GM12878 (cell line): Measurements from ENCODE around the gene P3H2. TPM values are rescaled to one million over a fixed set of nuclear protein-coding genes. Genes with fewer than 3 reads are reported as not detected.

Experiments
- ATAC-seq: fragments of 200-7000 bp; cut with Tn5 transposase; 3 replicates; pipeline ENCODE4 v1.9.1; 2020; ENCODE audit warnings: mild to moderate bottlenecking, moderate library complexity
- BruUV-seq: library from RNA; stranded (reverse); fragments of 400-500 nt; replicated peaks from 2 replicates; lab custom pipeline; 2021; lab: Mats Ljungman, UMichigan
- CTCF ChIA-PET: fragments of 300-600 bp; sonication (Branson Sonifier 250); formaldehyde crosslinking; extraction: SDS; loops from one replicate; lab custom pipeline; 2021; ENCODE audit warnings: inconsistent platforms; lab: Yijun Ruan, JAX
- POLR2A ChIA-PET: fragments of 350-600 bp; formaldehyde crosslinking; extraction: SDS; loops from one replicate; lab custom pipeline; 2021; ENCODE audit warnings: inconsistent platforms; lab: Charles Lee
- RAD21 ChIA-PET: fragments of 300-600 bp; sonication (Branson Sonifier 250); formaldehyde crosslinking; loops from one replicate; lab custom pipeline; 2023; ENCODE audit warnings: antibody characterized with exemption; ENCODE audit not compliant: unreplicated experiment; lab: Charles Lee
- SMC1A ChIA-PET: fragments of 300-600 bp; sonication (Branson Sonifier 250); formaldehyde crosslinking; loops from one replicate; lab custom pipeline; 2023; ENCODE audit not compliant: unreplicated experiment, uncharacterized antibody; lab: Charles Lee
- DNase-seq: peaks from one replicate; pipeline ENCODE4 v3.0.0-alpha.2; 2011; ENCODE audit warnings: low read depth, low spot score
- FAIRE-seq: peaks from 3 replicates; lab custom pipeline; 2011; peaks lifted over from hg19 to GRCh38; lab: Jason Lieb, UNC
- H2AFZ ChIP-seq: 2 replicates; pipeline ENCODE4 v1.6.0; 2011; ENCODE audit warnings: low read depth, low read length, control low read depth; ENCODE audit not compliant: control insufficient read depth
- H3K27ac ChIP-seq: 2 replicates; pipeline ENCODE4 v1.5.1; 2011; ENCODE audit warnings: control low read depth; ENCODE audit not compliant: control insufficient read depth, insufficient read depth
- H3K27me3 ChIP-seq, 2 experiments: replicated peaks in 1 of 2; 2 replicates each; pipeline versions ENCODE4 v1.6.0 to v1.6.1; 2011; ENCODE audit warnings: low read length in 1 of 2; ENCODE audit not compliant: control insufficient read depth in 2 of 2, insufficient read depth in 2 of 2
- H3K36me3 ChIP-seq, 2 experiments: 2 replicates each; pipeline ENCODE4 v1.5.1; 2011; ENCODE audit warnings: low read length in 1 of 2; ENCODE audit not compliant: control insufficient read depth in 2 of 2, insufficient read depth in 2 of 2
- H3K4me1 ChIP-seq: 2 replicates; pipeline ENCODE4 v1.6.1; 2011; ENCODE audit warnings: mild to moderate bottlenecking, low read length, moderate library complexity, mixed read lengths; ENCODE audit not compliant: control insufficient read depth, insufficient read depth
- H3K4me2 ChIP-seq: 2 replicates; pipeline ENCODE4 v1.6.0; 2011; ENCODE audit warnings: control low read depth; ENCODE audit not compliant: control insufficient read depth, insufficient read depth
- H3K4me3 ChIP-seq: fragments of 200-600 bp; sonication (generic); 2 replicates; pipeline ENCODE4 v1.5.1; 2016
- H3K79me2 ChIP-seq: 2 replicates; pipeline ENCODE4 v1.6.0; 2011; ENCODE audit warnings: low read length; ENCODE audit not compliant: control insufficient read depth, insufficient read depth
- H3K9ac ChIP-seq: 2 replicates; pipeline ENCODE4 v1.8.0; 2011; ENCODE audit warnings: low read length, control low read depth, mixed read lengths; ENCODE audit not compliant: control insufficient read depth, insufficient read depth
- H3K9me3 ChIP-seq: replicated peaks from 3 replicates; pipeline ENCODE4 v1.5.1; 2011; ENCODE audit warnings: mild to moderate bottlenecking, low read length; ENCODE audit not compliant: control insufficient read depth, insufficient read depth
- H4K20me1 ChIP-seq: 2 replicates; pipeline ENCODE4 v1.6.0; 2011; ENCODE audit not compliant: control insufficient read depth, insufficient read depth
- CHD1 ChIP-seq: IDR thresholded peaks from 2 replicates; pipeline ENCODE4 v1.6.1; 2012; ENCODE audit warnings: low read depth, low read length, improper control_type of control experiment
- EED ChIP-seq: sonication (generic); IDR thresholded peaks from 2 replicates; pipeline ENCODE4 v1.6.1; 2016; ENCODE audit warnings: antibody characterized with exemption, low read depth
- EZH2 ChIP-seq: IDR thresholded peaks from 2 replicates; pipeline ENCODE4 v1.6.1; 2012; ENCODE audit warnings: low read depth, mild to moderate bottlenecking, control low read depth, inconsistent platforms, low read length, borderline replicate concordance; ENCODE audit not compliant: control insufficient read depth
- FOXK2 ChIP-seq: fragments of 450-650 bp; IDR thresholded peaks from 2 replicates; pipeline ENCODE4 v1.6.1; 2017; ENCODE audit warnings: mild to moderate bottlenecking, moderate library complexity
- GABPA ChIP-seq: IDR thresholded peaks from 2 replicates; pipeline ENCODE4 v1.6.1; 2014; ENCODE audit warnings: antibody characterized with exemption, low read depth, mild to moderate bottlenecking, inconsistent platforms
- KLF5 ChIP-seq: fragments of 450-650 bp; IDR thresholded peaks from 2 replicates; pipeline ENCODE4 v1.6.1; 2014; ENCODE audit warnings: mild to moderate bottlenecking; ENCODE audit not compliant: partially characterized antibody
- MYC ChIP-seq: IDR thresholded peaks from 2 replicates; pipeline ENCODE4 v1.6.1; 2011; ENCODE audit warnings: mild to moderate bottlenecking, low read length, moderate library complexity, inconsistent platforms; ENCODE audit not compliant: insufficient read depth, insufficient replicate concordance, insufficient read length, severe bottlenecking
- RAD51 ChIP-seq: fragments of 450-650 bp; IDR thresholded peaks from 2 replicates; pipeline ENCODE4 v1.6.1; 2016; ENCODE audit warnings: moderate library complexity, mild to moderate bottlenecking, inconsistent platforms
- SMC3 ChIP-seq: IDR thresholded peaks from 2 replicates; pipeline ENCODE4 v1.6.1; 2011; ENCODE audit warnings: low read length, improper control_type of control experiment, borderline replicate concordance
- STAT3 ChIP-seq: IDR thresholded peaks from 2 replicates; pipeline ENCODE4 v1.6.1; 2011; ENCODE audit warnings: low read depth, low read length, improper control_type of control experiment
- WRNIP1 ChIP-seq: IDR thresholded peaks from 2 replicates; pipeline ENCODE4 v1.6.1; 2011; ENCODE audit warnings: low read depth, low read length, improper control_type of control experiment, borderline replicate concordance
- YY1 ChIP-seq: IDR thresholded peaks from 2 replicates; pipeline ENCODE4 v1.6.1; 2011; ENCODE audit warnings: low read depth, mild to moderate bottlenecking, low read length
- ZNF687 ChIP-seq: fragments of 450-650 bp; IDR thresholded peaks from 2 replicates; pipeline ENCODE4 v1.6.1; 2017; ENCODE audit warnings: mild to moderate bottlenecking, moderate library complexity
- WGBS: methylation state at CpG from one replicate; pipeline ENCODE4 v1.1.6; 2016; ENCODE audit warnings: low lambda C conversion rate; ENCODE audit not compliant: insufficient replicate concordance, insufficient coverage; ENCODE audit errors: missing lambda C conversion rate; 5-methylcytosine and 5-hydroxymethylcytosine counted together
- in situ Hi-C: fragments of 300-500 bp; cut with MboI; formaldehyde crosslinking; loops from 9 replicates; pipeline ENCODE4 v1.14.3; 2018; ENCODE audit warnings: mixed read lengths
- intact Hi-C: fragments of 100-400 bp; cut with micrococcal nuclease; formaldehyde crosslinking; loops from one replicate; pipeline ENCODE4 v1.14.2; 2022; ENCODE audit not compliant: unreplicated experiment
- polyA plus RNA-seq, 11 experiments: library from polyadenylated mRNA; depleted of rRNA in 4 of 11; unstranded in 6 of 11; stranded (reverse) in 5 of 11; fragments of >200 nt; fragmentation: Nextera tagmentation in 4 of 11; fragmentation: Illumina TruSeq in 1 of 11; extraction: Ambion mirVana in 4 of 11; extraction: Trizol in 1 of 11; gene quantifications; 1 replicate in 1 of 11; 2 replicates in 10 of 11; pipeline versions ENCODE4 v1.2.1 to v1.2.3, GENCODE V29; 2011 to 2016; ENCODE audit warnings: inconsistent platforms in 2 of 11, missing spikeins in 2 of 11, low read depth in 1 of 11
- total RNA-seq, 4 experiments: library from RNA; depleted of rRNA in 3 of 4; stranded (reverse); fragments of >200 nt in 3 of 4; fragmentation: Illumina TruSeq in 1 of 4; extraction: Trizol in 1 of 4; gene quantifications; 2 replicates each; pipeline versions ENCODE4 v1.2.1 to v1.2.3, GENCODE V29; 2013 to 2021
- TF ChIP-seq, protein P1 (sequence below): IDR thresholded peaks from 2 replicates; pipeline ENCODE4 v1.6.1; 2011; ENCODE audit warnings: borderline replicate concordance, low read depth, mild to moderate bottlenecking, moderate library complexity, low read length; ENCODE audit not compliant: insufficient read depth, poor library complexity, severe bottlenecking
- TF ChIP-seq, protein P2 (sequence below), 3 experiments: IDR thresholded peaks in 2 of 3; conservative IDR thresholded peaks in 1 of 3; 2 replicates each; pipeline ENCODE4 v1.5.1; 2011; ENCODE audit warnings: low read depth in 3 of 3, low read length in 3 of 3, mild to moderate bottlenecking in 3 of 3, control low read depth in 2 of 3, moderate library complexity in 2 of 3, inconsistent platforms in 1 of 3, mixed read lengths in 1 of 3; ENCODE audit not compliant: control insufficient read depth in 2 of 3, insufficient read depth in 1 of 3; ENCODE audit errors: extremely low read depth in 1 of 3
- TF ChIP-seq, protein P3 (sequence below): fragments of 450-650 bp; IDR thresholded peaks from 2 replicates; pipeline ENCODE4 v1.6.1; 2016; ENCODE audit warnings: mild to moderate bottlenecking

Gene P3H2
- total and polyA plus RNA-seq, 10 of the 15 experiments (the other 5 are each of a cell fraction or from before 2014, with no cell fraction given) = 27.0 to 97.6 (median 83.2) TPM

DNA sequence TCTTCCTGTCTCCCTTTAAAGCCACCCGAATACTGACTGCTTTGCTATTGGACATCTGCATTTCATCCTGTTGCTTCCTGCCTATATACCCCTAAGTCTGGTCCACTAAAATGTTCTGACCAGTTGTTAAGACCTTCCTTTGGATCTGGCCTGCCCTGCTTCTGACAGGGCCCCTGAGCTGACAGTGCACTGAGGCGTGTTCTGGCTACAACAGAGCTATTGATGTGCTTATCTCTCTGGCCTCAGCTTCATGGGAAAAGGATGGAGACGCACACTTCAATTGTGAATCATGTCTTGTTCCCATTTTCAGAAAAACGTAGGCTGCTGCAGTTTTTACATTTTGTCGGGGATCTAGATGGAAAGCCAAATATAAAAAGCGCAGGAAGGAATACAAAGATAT, 7.1 kb upstream of the P3H2 start:
- ChIA-PET CTCF (interaction anchor here (0.6 kb wide), 1 partner anchor 173 kb away, joined by 3 read pairs; no protein-coding TSS in a partner anchor), POLR2A (no interaction called here), SMC1A (interaction anchor here (0.8 to 1.1 kb wide), 2 partner anchors 14 to 144 kb away, joined by 3 read pairs; no protein-coding TSS in a partner anchor), RAD21 (no interaction called here)
- no peak for FAIRE-seq
- ATAC-seq = no peak
- WGBS = 78% methylated on average over 6 of the region's 6 CpGs
- Histone ChIP-seq H3K4me2 (no peak overlapping the region), H3K79me2 (no peaks in the 10 kb centered on the region), H3K27ac (no peak overlapping the region), H3K27me3 (no peaks in the 10 kb centered on the region; a peak in 1 of 4 replicates), H4K20me1 (no peaks in the 10 kb centered on the region), H3K36me3 (no peaks in the 10 kb centered on the region), H3K4me3 (no peak overlapping the region), H3K9me3 (no peaks in the 10 kb centered on the region), H3K9ac (no peak overlapping the region), H3K4me1 (no peaks in the 10 kb centered on the region), H2AFZ (no peak overlapping the region)
- in situ Hi-C loops = no loop called here
- no TSS peak for BruUV-seq
- DNase-seq = no peak
- TF ChIP-seq RAD51 (no peak), WRNIP1 (no peak), EZH2 (no peak), SMC3 (no peak), KLF5 (no peak), CHD1 (no peak), GABPA (no peak), EED (no peak), FOXK2 (no peak), MYC (no peak), ZNF687 (no peak), YY1 (no peak), STAT3 (no peak)
- TF ChIP-seq, protein P1, sequence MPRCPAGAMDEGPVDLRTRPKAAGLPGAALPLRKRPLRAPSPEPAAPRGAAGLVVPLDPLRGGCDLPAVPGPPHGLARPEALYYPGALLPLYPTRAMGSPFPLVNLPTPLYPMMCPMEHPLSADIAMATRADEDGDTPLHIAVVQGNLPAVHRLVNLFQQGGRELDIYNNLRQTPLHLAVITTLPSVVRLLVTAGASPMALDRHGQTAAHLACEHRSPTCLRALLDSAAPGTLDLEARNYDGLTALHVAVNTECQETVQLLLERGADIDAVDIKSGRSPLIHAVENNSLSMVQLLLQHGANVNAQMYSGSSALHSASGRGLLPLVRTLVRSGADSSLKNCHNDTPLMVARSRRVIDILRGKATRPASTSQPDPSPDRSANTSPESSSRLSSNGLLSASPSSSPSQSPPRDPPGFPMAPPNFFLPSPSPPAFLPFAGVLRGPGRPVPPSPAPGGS = no peak
- TF ChIP-seq, protein P2, sequence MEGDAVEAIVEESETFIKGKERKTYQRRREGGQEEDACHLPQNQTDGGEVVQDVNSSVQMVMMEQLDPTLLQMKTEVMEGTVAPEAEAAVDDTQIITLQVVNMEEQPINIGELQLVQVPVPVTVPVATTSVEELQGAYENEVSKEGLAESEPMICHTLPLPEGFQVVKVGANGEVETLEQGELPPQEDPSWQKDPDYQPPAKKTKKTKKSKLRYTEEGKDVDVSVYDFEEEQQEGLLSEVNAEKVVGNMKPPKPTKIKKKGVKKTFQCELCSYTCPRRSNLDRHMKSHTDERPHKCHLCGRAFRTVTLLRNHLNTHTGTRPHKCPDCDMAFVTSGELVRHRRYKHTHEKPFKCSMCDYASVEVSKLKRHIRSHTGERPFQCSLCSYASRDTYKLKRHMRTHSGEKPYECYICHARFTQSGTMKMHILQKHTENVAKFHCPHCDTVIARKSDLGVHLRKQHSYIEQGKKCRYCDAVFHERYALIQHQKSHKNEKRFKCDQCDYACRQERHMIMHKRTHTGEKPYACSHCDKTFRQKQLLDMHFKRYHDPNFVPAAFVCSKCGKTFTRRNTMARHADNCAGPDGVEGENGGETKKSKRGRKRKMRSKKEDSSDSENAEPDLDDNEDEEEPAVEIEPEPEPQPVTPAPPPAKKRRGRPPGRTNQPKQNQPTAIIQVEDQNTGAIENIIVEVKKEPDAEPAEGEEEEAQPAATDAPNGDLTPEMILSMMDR (IDR thresholded peaks at IDR 0.05 in 2 of 3, conservative IDR thresholded peaks at IDR 0.05 in 1 of 3; ENCODE audit: control insufficient read depth in 2 of 3, extremely low read depth in 1 of 3, insufficient read depth in 1 of 3, low read depth in 3 of 3, low read length in 3 of 3) = no peak
- TF ChIP-seq, protein P3, sequence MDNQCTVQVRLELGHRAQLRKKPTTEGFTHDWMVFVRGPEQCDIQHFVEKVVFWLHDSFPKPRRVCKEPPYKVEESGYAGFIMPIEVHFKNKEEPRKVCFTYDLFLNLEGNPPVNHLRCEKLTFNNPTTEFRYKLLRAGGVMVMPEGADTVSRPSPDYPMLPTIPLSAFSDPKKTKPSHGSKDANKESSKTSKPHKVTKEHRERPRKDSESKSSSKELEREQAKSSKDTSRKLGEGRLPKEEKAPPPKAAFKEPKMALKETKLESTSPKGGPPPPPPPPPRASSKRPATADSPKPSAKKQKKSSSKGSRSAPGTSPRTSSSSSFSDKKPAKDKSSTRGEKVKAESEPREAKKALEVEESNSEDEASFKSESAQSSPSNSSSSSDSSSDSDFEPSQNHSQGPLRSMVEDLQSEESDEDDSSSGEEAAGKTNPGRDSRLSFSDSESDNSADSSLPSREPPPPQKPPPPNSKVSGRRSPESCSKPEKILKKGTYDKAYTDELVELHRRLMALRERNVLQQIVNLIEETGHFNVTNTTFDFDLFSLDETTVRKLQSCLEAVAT = no peak
- intact Hi-C loops = no loop called here
